ENCODE results near the gene PCDHB6.
"Not testable (repeated sequence)": the region's sequence is repeated elsewhere in the genome, so short reads cannot be mapped to it uniquely, and the experiment has no call there.

The PCDHB6 gene

GRCh38 chr5:141149812-141150211 lies at the start of gene PCDHB6:
Gene PCDHB6 (plus strand): TSS chr5:141150057. CDS start chr5:141150258, 201 bp downstream.
- no peak for DNase-seq (ENCODE audit: extremely low read depth in 1 of 2, low read depth in 1 of 2)

DNA sequence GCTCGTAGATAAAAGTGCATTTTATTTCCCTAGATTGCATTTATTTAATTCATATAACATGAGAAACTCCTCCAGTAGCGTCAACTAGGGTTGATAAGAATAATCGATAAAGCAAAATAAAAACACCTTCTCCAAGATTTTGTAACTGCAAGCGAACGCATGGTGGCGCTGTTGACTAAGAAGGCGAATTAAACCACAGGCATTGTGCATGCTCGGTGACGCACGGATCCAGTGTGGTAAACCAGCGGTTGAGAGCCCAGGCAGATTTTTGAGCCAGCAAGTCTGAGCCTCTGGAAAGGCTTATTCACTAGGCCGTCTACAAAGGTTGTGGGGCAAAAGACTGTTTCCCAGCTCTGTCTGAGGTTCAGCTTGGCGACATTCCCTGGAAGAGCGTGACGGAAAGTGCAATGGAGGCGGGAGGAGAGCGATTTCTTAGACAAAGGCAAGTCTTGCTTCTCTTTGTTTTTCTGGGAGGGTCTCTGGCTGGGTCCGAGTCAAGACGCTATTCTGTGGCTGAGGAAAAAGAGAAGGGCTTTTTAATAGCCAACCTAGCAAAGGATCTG lies 49.5 kb upstream of the PCDHB6 start, which contains the start of gene PCDHB3:
Gene PCDHB3 (plus strand): TSS at position 231 of the 563 bp plus-strand sequence. CDS start 177 bp downstream, at position 408.
- DNase-seq (ENCODE audit: extremely low read depth in 1 of 2, low read depth in 1 of 2) = no peak

DNA sequence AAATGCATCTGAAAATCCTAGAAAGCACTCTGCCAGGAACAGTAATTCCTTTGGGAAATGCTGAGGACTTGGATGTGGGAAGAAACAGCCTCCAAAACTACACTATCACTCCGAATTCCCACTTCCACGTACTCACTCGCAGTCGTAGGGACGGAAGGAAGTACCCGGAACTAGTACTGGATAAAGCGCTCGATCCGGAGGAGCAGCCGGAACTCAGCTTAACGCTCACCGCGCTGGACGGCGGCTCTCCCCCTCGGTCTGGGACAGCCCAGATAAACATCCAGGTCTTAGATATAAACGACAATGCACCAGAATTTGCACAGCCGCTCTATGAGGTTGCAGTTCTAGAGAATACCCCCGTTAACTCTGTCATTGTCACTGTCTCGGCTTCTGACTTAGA lies 48.8 kb upstream of the PCDHB6 start:
- DNase-seq (ENCODE audit: extremely low read depth in 1 of 2, low read depth in 1 of 2) = no peak

- not testable (repeated sequence) for DNase-seq (ENCODE audit: extremely low read depth in 1 of 2, low read depth in 1 of 2)
Measured at GRCh38 chr5:141102070-141102469, 47.8 kb upstream of the PCDHB6 start.

GRCh38 chr5:141102471-141102870 lies 47.4 kb upstream of the PCDHB6 start:
- DNase-seq (ENCODE audit: extremely low read depth in 1 of 2, low read depth in 1 of 2) = not testable (repeated sequence)

DNA sequence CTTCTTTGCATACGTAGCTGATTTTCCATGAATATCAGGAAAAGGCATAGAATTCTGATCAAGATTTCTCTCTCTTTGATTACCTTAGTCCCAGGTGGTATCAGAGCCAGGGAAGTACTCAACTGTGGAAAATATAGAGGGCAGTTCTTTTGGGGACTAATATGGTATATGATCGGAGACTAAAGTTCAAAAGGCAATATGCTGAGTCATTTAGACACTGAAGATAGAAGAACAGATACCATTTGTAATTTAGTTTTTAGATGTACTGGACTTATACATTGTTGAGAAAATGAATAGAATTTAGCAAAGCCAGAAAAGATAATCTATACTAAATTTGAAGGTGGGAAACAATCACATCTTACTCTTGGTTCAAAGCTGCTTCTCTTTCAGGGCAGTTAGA lies 44.5 kb upstream of the PCDHB6 start:
- DNase-seq (ENCODE audit: extremely low read depth in 1 of 2, low read depth in 1 of 2) = no peak

DNA sequence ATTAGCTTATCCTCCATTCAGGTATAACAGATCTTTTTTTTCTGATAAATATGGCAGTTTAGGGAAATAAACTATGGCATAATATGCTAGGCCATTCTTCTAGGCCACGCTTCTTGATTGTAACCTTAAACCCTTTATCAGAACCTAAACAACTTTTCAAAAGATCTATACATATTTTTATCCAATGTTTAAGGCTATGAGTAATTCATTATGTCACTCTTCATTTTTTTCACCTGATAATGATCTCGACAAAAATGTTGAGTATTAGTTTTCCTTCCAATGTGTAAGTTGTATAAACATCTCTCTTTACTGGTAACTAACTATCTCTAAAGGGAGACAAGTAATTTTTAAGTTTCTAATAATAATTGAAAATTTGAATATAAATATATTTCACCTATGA lies 30.6 kb upstream of the PCDHB6 start:
- no peak for DNase-seq (ENCODE audit: extremely low read depth in 1 of 2, low read depth in 1 of 2)

- DNase-seq (ENCODE audit: extremely low read depth in 1 of 2, low read depth in 1 of 2) = no peak
Measured at GRCh38 chr5:141121563-141121962, 28.3 kb upstream of the PCDHB6 start, which contains the start of gene PCDHB4. Gene PCDHB4 (plus strand): TSS chr5:141121818. CDS start chr5:141121999, 181 bp downstream.

DNA sequence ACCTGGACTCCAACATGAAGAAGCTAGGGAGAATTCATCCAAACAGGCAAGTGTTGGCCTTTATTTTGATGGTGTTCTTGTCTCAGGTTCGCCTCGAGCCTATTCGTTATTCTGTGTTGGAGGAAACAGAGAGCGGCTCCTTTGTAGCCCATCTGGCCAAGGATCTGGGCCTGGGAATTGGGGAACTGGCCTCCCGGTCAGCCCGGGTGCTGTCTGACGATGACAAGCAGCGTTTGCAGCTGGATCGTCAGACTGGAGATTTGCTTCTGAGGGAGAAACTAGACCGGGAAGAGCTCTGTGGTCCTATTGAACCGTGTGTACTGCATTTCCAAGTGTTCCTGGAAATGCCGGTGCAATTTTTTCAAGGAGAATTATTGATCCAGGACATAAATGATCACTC lies 27.9 kb upstream of the PCDHB6 start:
- no peak for DNase-seq (ENCODE audit: extremely low read depth in 1 of 2, low read depth in 1 of 2)

GRCh38 chr5:141123396-141124135 lies 26.3 kb upstream of the PCDHB6 start:
- not testable (repeated sequence) for DNase-seq (ENCODE audit: extremely low read depth in 1 of 2, low read depth in 1 of 2)

- DNase-seq (ENCODE audit: extremely low read depth in 1 of 2, low read depth in 1 of 2) = no peak
Measured at GRCh38 chr5:141127305-141127704, 22.6 kb upstream of the PCDHB6 start.

- DNase-seq (ENCODE audit: extremely low read depth in 1 of 2, low read depth in 1 of 2) = no peak
Measured at GRCh38 chr5:141135030-141135717, 14.7 kb upstream of the PCDHB6 start, which contains the start of gene PCDHB5. Gene PCDHB5 (plus strand): TSS chr5:141135206. CDS start chr5:141135435, 229 bp downstream.

DNA sequence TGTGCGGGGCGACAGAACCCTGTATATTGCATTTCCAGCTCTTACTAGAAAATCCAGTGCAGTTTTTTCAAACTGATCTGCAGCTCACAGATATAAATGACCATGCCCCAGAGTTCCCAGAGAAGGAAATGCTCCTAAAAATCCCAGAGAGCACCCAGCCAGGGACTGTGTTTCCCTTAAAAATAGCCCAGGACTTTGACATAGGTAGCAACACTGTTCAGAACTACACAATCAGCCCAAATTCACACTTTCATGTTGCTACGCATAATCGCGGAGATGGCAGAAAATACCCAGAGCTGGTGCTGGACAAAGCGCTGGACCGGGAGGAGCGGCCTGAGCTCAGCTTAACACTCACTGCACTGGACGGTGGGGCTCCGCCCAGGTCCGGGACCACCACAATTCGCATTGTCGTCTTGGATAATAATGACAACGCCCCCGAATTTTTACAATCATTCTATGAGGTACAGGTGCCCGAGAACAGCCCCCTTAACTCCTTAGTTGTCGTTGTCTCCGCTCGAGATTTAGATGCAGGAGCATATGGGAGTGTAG lies 14.1 kb upstream of the PCDHB6 start:
- no peak for DNase-seq (ENCODE audit: extremely low read depth in 1 of 2, low read depth in 1 of 2)

DNA sequence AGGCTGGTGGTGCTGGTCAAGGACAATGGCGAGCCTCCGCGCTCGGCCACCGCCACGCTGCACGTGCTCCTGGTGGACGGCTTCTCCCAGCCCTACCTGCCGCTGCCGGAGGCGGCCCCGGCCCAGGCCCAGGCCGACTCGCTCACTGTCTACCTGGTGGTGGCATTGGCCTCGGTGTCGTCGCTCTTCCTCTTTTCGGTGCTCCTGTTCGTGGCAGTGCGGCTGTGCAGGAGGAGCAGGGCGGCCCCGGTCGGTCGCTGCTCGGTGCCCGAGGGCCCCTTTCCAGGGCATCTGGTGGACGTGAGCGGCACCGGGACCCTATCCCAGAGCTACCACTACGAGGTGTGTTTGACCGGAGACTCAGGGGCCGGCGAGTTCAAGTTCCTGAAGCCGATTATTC lies 12.5 kb upstream of the PCDHB6 start:
- not testable (repeated sequence) for DNase-seq (ENCODE audit: extremely low read depth in 1 of 2, low read depth in 1 of 2)

- no peak for DNase-seq (ENCODE audit: extremely low read depth in 1 of 2, low read depth in 1 of 2)
Measured at GRCh38 chr5:141150224-141150992, 551 bp downstream of the PCDHB6 start.

DNA sequence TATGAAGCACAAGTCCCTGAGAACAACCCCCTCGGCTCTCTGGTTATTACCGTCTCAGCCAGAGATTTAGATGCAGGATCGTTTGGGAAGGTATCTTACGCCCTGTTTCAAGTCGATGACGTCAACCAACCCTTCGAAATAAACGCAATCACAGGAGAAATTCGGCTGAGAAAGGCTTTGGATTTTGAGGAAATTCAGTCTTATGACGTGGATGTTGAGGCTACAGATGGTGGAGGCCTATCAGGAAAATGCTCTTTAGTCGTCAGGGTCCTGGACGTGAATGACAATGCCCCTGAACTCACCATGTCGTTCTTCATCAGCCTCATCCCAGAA lies 1.1 kb downstream of the PCDHB6 start:
- DNase-seq (ENCODE audit: extremely low read depth in 1 of 2, low read depth in 1 of 2) = no peak

GRCh38 chr5:141151632-141152031 lies 1.8 kb downstream of the PCDHB6 start:
- not testable (repeated sequence) for DNase-seq (ENCODE audit: extremely low read depth in 1 of 2, low read depth in 1 of 2)

- not testable (repeated sequence) for DNase-seq (ENCODE audit: extremely low read depth in 1 of 2, low read depth in 1 of 2)
Measured at GRCh38 chr5:141152096-141152495, 2.2 kb downstream of the PCDHB6 start.

GRCh38 chr5:141155540-141156374 lies 5.9 kb downstream of the PCDHB6 start:
- no peak for DNase-seq (ENCODE audit: extremely low read depth in 1 of 2, low read depth in 1 of 2)

DNA sequence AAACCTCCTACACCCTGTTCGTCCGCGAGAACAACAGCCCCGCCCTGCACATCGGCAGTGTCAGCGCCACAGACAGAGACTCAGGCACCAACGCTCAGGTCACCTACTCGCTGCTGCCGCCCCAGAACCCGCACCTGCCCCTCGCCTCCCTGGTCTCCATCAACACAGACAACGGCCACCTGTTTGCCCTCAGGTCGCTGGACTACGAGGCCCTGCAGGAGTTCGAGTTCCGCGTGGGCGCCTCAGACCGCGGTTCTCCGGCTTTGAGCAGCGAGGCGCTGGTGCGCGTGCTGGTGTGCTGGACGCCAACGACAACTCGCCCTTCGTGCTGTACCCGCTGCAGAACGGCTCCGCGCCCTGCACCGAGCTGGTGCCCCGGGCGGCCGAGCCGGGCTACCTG lies 7.5 kb downstream of the PCDHB6 start:
- DNase-seq (ENCODE audit: extremely low read depth in 1 of 2, low read depth in 1 of 2) = not testable (repeated sequence)
